ENCODE results near the gene FBXO10.

GRCh38 chr9:37587521-37587920 lies 11.3 kb upstream of the FBXO10 start:
- TF ChIP-seq CTCF (IDR thresholded peaks at IDR 0.05) (no peak), POLR2A (IDR thresholded peaks at IDR 0.05) (no peak), POLR2AphosphoS5 (IDR thresholded peaks at IDR 0.05) (no peak)
